Activated B cell treated with CpG ODN at 0.5 μM for 24 hours (primary cell): Measurements from ENCODE around the gene FHOD3. TPM values are rescaled to one million over a fixed set of nuclear protein-coding genes. Genes with fewer than 3 reads are reported as not detected.

Experiments used
- ATAC-seq: fragments of 200-7000 bp; cut with Tn5 transposase; one replicate; pipeline ENCODE4 v1.10.0; 2021; ENCODE audit warnings: low read depth, mild to moderate bottlenecking, moderate library complexity
- CTCF ChIA-PET: fragments of 350-600 bp; sonication (Branson Sonifier 250); formaldehyde crosslinking; loops from one replicate; lab custom pipeline; 2021; ENCODE audit warnings: antibody characterized with exemption; lab: Charles Lee
- POLR2A ChIA-PET: fragments of 350-600 bp; sonication (Branson Sonifier 250); formaldehyde crosslinking; loops from one replicate; lab custom pipeline; 2021; ENCODE audit warnings: antibody characterized with exemption; lab: Charles Lee
- DNase-seq: peaks from one replicate; pipeline ENCODE4 v3.0.0; 2022
- H3K27ac Mint-ChIP-seq: one replicate; pipeline ENCODE4 v1.8.0; 2020; ENCODE audit warnings: mixed read lengths
- H3K27me3 Mint-ChIP-seq: one replicate; pipeline ENCODE4 v1.8.0; 2021; ENCODE audit warnings: mixed read lengths
- H3K36me3 Mint-ChIP-seq: one replicate; pipeline ENCODE4 v1.8.0; 2021; ENCODE audit warnings: low read depth, mixed read lengths
- H3K4me1 Mint-ChIP-seq: one replicate; pipeline ENCODE4 v1.8.0; 2021; ENCODE audit warnings: mixed read lengths
- H3K4me3 Mint-ChIP-seq: one replicate; pipeline ENCODE4 v1.8.0; 2020; ENCODE audit warnings: mild to moderate bottlenecking, mixed read lengths
- H3K9me3 Mint-ChIP-seq: one replicate; pipeline ENCODE4 v1.8.0; 2020; ENCODE audit warnings: mixed read lengths
- intact Hi-C: fragments of 100-400 bp; cut with micrococcal nuclease; formaldehyde crosslinking; loops from one replicate; pipeline ENCODE4 v1.15.1; 2024
- total RNA-seq: library from RNA; stranded (reverse); gene quantifications from 2 replicates; pipeline ENCODE4 v1.2.3, GENCODE V29; 2022
- TF ChIP-seq, protein P1 (sequence below): fragments of 200-600 bp; IDR thresholded peaks from one replicate; pipeline ENCODE4 v1.8.0; 2022; ENCODE audit warnings: antibody characterized with exemption, mild to moderate bottlenecking

The FHOD3 gene
- total RNA-seq, 1 donor from 2014 or later = not detected

GRCh38 chr18:36613810-36614209 is 316.3 kb downstream of the FHOD3 start:
- Mint-ChIP-seq H3K36me3 (no peaks in the 10 kb centered on the region), H3K4me1 (no peaks in the 10 kb centered on the region), H3K4me3 (no peak overlapping the region), H3K9me3 (no peaks in the 10 kb centered on the region), H3K27me3 (no peaks in the 10 kb centered on the region), H3K27ac (no peak overlapping the region)
- TF ChIP-seq, protein P1, sequence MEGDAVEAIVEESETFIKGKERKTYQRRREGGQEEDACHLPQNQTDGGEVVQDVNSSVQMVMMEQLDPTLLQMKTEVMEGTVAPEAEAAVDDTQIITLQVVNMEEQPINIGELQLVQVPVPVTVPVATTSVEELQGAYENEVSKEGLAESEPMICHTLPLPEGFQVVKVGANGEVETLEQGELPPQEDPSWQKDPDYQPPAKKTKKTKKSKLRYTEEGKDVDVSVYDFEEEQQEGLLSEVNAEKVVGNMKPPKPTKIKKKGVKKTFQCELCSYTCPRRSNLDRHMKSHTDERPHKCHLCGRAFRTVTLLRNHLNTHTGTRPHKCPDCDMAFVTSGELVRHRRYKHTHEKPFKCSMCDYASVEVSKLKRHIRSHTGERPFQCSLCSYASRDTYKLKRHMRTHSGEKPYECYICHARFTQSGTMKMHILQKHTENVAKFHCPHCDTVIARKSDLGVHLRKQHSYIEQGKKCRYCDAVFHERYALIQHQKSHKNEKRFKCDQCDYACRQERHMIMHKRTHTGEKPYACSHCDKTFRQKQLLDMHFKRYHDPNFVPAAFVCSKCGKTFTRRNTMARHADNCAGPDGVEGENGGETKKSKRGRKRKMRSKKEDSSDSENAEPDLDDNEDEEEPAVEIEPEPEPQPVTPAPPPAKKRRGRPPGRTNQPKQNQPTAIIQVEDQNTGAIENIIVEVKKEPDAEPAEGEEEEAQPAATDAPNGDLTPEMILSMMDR = no peak
- DNase-seq = no peak
- ChIA-PET CTCF (no interaction called here), POLR2A (no interaction called here)
- ATAC-seq = no peak
- intact Hi-C loops = no loop called here

GRCh38 chr18:36620788-36621187 is 323.3 kb downstream of the FHOD3 start:
- no peaks in the 10 kb centered on the region for H3K9me3 Mint-ChIP-seq
- no peak overlapping the region for H3K4me3 Mint-ChIP-seq
- DNase-seq (no peak), ATAC-seq (no peak)
- ChIA-PET POLR2A (no interaction called here), CTCF (no interaction called here)
- no peaks in the 10 kb centered on the region for H3K4me1 Mint-ChIP-seq
- H3K36me3 Mint-ChIP-seq = no peaks in the 10 kb centered on the region
- intact Hi-C loops = no loop called here
- no peak overlapping the region for H3K27ac Mint-ChIP-seq
- peaks cover 10% of the 10 kb centered on the region for H3K27me3 Mint-ChIP-seq
- TF ChIP-seq, protein P1 = no peak

DNA sequence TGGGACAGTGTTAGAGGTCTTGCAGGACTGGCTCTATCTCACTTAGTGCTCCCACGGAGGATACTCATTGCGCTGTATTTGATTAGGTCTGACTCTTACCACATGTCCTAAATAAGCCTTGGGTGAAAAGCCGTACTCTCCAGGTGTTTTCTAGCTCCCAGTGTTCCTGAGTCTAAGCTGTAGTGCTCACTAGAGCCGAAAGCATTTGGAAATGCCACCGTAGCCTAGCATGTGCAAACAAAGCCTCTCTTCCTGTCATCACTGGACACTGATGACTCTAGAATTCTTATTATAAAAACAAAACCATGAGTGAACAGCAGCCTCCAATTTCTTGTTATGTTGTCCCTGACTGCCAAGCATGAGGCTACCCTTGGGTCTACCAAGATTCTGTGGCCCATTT is 325.1 kb downstream of the FHOD3 start:
- H3K9me3 Mint-ChIP-seq = no peaks in the 10 kb centered on the region
- POLR2A ChIA-PET = no interaction called here
- TF ChIP-seq, protein P1 = no peak
- no peaks in the 10 kb centered on the region for H3K36me3 Mint-ChIP-seq
- intact Hi-C loops = no loop called here
- no peaks in the 10 kb centered on the region for H3K4me1 Mint-ChIP-seq
- peaks cover 10% of the 10 kb centered on the region for H3K27me3 Mint-ChIP-seq
- CTCF ChIA-PET = no interaction called here
- no peak for DNase-seq
- H3K4me3 Mint-ChIP-seq = no peak overlapping the region
- no peak overlapping the region for H3K27ac Mint-ChIP-seq
- no peak for ATAC-seq

GRCh38 chr18:36623091-36623490 is 325.6 kb downstream of the FHOD3 start:
- Mint-ChIP-seq H3K4me1 (no peaks in the 10 kb centered on the region), H3K36me3 (no peaks in the 10 kb centered on the region), H3K27me3 (peaks cover 10% of the 10 kb centered on the region), H3K27ac (no peak overlapping the region), H3K9me3 (no peaks in the 10 kb centered on the region), H3K4me3 (no peak overlapping the region)
- intact Hi-C loops = no loop called here
- TF ChIP-seq, protein P1 = no peak
- no peak for DNase-seq
- CTCF ChIA-PET = no interaction called here
- no peak for ATAC-seq
- POLR2A ChIA-PET = no interaction called here

GRCh38 chr18:36623681-36624190 is 326.2 kb downstream of the FHOD3 start:
- H3K9me3 Mint-ChIP-seq = no peaks in the 10 kb centered on the region
- no peak overlapping the region for H3K27ac Mint-ChIP-seq
- no peaks in the 10 kb centered on the region for H3K36me3 Mint-ChIP-seq
- no peak overlapping the region for H3K4me3 Mint-ChIP-seq
- POLR2A ChIA-PET = no interaction called here
- CTCF ChIA-PET = no interaction called here
- intact Hi-C loops = no loop called here
- DNase-seq (no peak), ATAC-seq (no peak)
- TF ChIP-seq, protein P1 = no peak
- peaks cover 10% of the 10 kb centered on the region for H3K27me3 Mint-ChIP-seq
- H3K4me1 Mint-ChIP-seq = no peaks in the 10 kb centered on the region
